ENCODE measurements around the gene LTN1.

The LTN1 gene

GRCh38 chr21:28923439-28923975 lies 69.2 kb downstream of the LTN1 start:
- no peak overlapping the region for H2AFZ ChIP-seq (ENCODE audit: low read depth, low read length, severe bottlenecking)
- H3F3A ChIP-seq (ENCODE audit: insufficient read depth), result no peaks in the 10 kb centered on the region
- H3K9me2 ChIP-seq (replicated peaks; ENCODE audit: insufficient read depth, low read length), result no peaks in the 10 kb centered on the region
- no peaks in the 10 kb centered on the region for H3K79me2 ChIP-seq (ENCODE audit: insufficient read depth, low read length)
- H3K27me3 ChIP-seq (ENCODE audit: low read length), result no peaks in the 10 kb centered on the region
- H3K9me3 ChIP-seq (ENCODE audit: insufficient read depth, low read length), result no peaks in the 10 kb centered on the region
- H3K27ac ChIP-seq (ENCODE audit: low read depth, low read length), result no peak overlapping the region
- H3K4me2 ChIP-seq (ENCODE audit: low read depth, low read length, poor library complexity, severe bottlenecking), result no peak overlapping the region
- no peak for TF ChIP-seq EZH2phosphoT487 (conservative IDR thresholded peaks at IDR 0.05; ENCODE audit: low read length)
- TF ChIP-seq CTCF (IDR thresholded peaks at IDR 0.05; ENCODE audit: insufficient read depth, low read length, poor library complexity, severe bottlenecking), result no peak
- H3K36me3 ChIP-seq (ENCODE audit: low read length), result peaks cover 4% of the 10 kb centered on the region; the same call in 1 of the 2 replicates
- H3K9ac ChIP-seq (ENCODE audit: low read length), result no peak overlapping the region
- no peak overlapping the region for H3K4me3 ChIP-seq (ENCODE audit: insufficient read depth, low read length, poor library complexity, severe bottlenecking)
- no peaks in the 10 kb centered on the region for H4K20me1 ChIP-seq (ENCODE audit: low read depth, low read length)

DNA sequence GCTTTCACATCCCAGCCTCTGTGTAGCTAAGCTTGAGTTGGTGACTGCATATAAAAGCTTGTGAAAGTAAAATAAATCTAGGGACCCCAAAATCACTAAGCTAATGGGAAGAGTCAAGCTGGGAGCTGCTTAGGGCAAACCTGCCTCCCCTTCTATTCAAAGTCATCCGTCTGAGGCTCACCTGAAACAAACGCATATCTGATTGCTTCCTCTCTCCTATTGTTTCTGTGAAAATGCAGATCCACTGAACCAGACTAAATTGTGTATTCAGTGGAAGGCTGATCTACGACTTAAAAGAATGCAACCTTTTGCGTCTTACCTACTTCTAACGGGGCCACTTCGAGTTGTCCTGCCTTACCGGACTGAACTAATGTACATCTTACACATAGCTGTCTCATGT lies 70.3 kb downstream of the LTN1 start:
- H3K27ac ChIP-seq (ENCODE audit: low read depth, low read length), result no peak overlapping the region
- no peaks in the 10 kb centered on the region for H3K9me3 ChIP-seq (ENCODE audit: insufficient read depth, low read length)
- H3K9ac ChIP-seq (ENCODE audit: low read length), result no peak overlapping the region

GRCh38 chr21:28916150-28916893 lies 76.4 kb downstream of the LTN1 start:
- TF ChIP-seq CTCF (IDR thresholded peaks at IDR 0.05; ENCODE audit: insufficient read depth, low read length, poor library complexity, severe bottlenecking) (no peak), EZH2phosphoT487 (conservative IDR thresholded peaks at IDR 0.05; ENCODE audit: low read length) (no peak)
- no peak overlapping the region for H2AFZ ChIP-seq (ENCODE audit: low read depth, low read length, severe bottlenecking)
- no peaks in the 10 kb centered on the region for H3K9me3 ChIP-seq (ENCODE audit: insufficient read depth, low read length)
- H3K27me3 ChIP-seq (ENCODE audit: low read length), result no peaks in the 10 kb centered on the region
- H4K20me1 ChIP-seq (ENCODE audit: low read depth, low read length), result no peaks in the 10 kb centered on the region
- H3F3A ChIP-seq (ENCODE audit: insufficient read depth), result no peaks in the 10 kb centered on the region
- no peak overlapping the region for H3K27ac ChIP-seq (ENCODE audit: low read depth, low read length)
- no peaks in the 10 kb centered on the region for H3K36me3 ChIP-seq (ENCODE audit: low read length)
- H3K4me3 ChIP-seq (ENCODE audit: insufficient read depth, low read length, poor library complexity, severe bottlenecking), result no peak overlapping the region
- H3K9ac ChIP-seq (ENCODE audit: low read length), result no peak overlapping the region
- no peak overlapping the region for H3K4me2 ChIP-seq (ENCODE audit: low read depth, low read length, poor library complexity, severe bottlenecking)
- no peaks in the 10 kb centered on the region for H3K79me2 ChIP-seq (ENCODE audit: insufficient read depth, low read length)
- H3K9me2 ChIP-seq (replicated peaks; ENCODE audit: insufficient read depth, low read length), result no peaks in the 10 kb centered on the region

More for the DNA sequence above, 70.3 kb downstream of the LTN1 start:
- Histone ChIP-seq H2AFZ (ENCODE audit: low read depth, low read length, severe bottlenecking) (no peak overlapping the region), H3K9me2 (replicated peaks; ENCODE audit: insufficient read depth, low read length) (no peaks in the 10 kb centered on the region), H4K20me1 (ENCODE audit: low read depth, low read length) (no peaks in the 10 kb centered on the region), H3K36me3 (ENCODE audit: low read length) (no peaks in the 10 kb centered on the region; the same call in 1 of the 2 replicates), H3K79me2 (ENCODE audit: insufficient read depth, low read length) (no peaks in the 10 kb centered on the region), H3K4me3 (ENCODE audit: insufficient read depth, low read length, poor library complexity, severe bottlenecking) (no peak overlapping the region), H3F3A (ENCODE audit: insufficient read depth) (no peaks in the 10 kb centered on the region), H3K4me2 (ENCODE audit: low read depth, low read length, poor library complexity, severe bottlenecking) (no peak overlapping the region), H3K27me3 (ENCODE audit: low read length) (no peaks in the 10 kb centered on the region)
- no peak for TF ChIP-seq EZH2phosphoT487 (conservative IDR thresholded peaks at IDR 0.05; ENCODE audit: low read length)
- no peak for TF ChIP-seq CTCF (IDR thresholded peaks at IDR 0.05; ENCODE audit: insufficient read depth, low read length, poor library complexity, severe bottlenecking)

Measured in SU-DHL-6 (cell line).